HepG2 (cell line): Measurements from ENCODE around the gene ZNF138. TPM values are rescaled to one million over a fixed set of nuclear protein-coding genes. Genes with fewer than 3 reads are reported as not detected.

Experiments used
- ATAC-seq: fragments of 200-7000 bp; cut with Tn5 transposase; 3 replicates; pipeline ENCODE4 v1.9.1; 2020; ENCODE audit warnings: mild to moderate bottlenecking, moderate library complexity
- BruUV-seq: library from RNA; stranded (reverse); fragments of 400-500 nt; replicated peaks from 2 replicates; lab custom pipeline; 2021; lab: Mats Ljungman, UMichigan
- CTCF ChIA-PET: fragments of 300-600 bp; formaldehyde crosslinking; extraction: SDS; loops from one replicate; lab custom pipeline; 2021; ENCODE audit warnings: low total read pairs, inconsistent platforms, low intra/inter-chr PET ratio; lab: Yijun Ruan, JAX
- POLR2A ChIA-PET: fragments of 350-600 bp; sonication (Branson Sonifier 250); formaldehyde crosslinking; loops from one replicate; lab custom pipeline; 2020; ENCODE audit warnings: antibody characterized with exemption, inconsistent platforms; lab: Yijun Ruan, JAX
- DNase-seq: peaks from one replicate; pipeline ENCODE4 v3.0.0-alpha.2; 2015; ENCODE audit warnings: low spot score
- FAIRE-seq: peaks from 3 replicates; lab custom pipeline; 2011; peaks lifted over from hg19 to GRCh38; lab: Jason Lieb, UNC
- H2AFZ ChIP-seq: one replicate; pipeline ENCODE4 v1.6.1; 2011; ENCODE audit warnings: low read length, inconsistent platforms
- H3K27ac ChIP-seq: fragments of 300-600 bp; 3 replicates; pipeline ENCODE4 v1.8.0; 2011; ENCODE audit warnings: mixed run types, mild to moderate bottlenecking, mixed read lengths, low read length, inconsistent platforms; ENCODE audit not compliant: insufficient read depth; ENCODE audit errors: extremely low read length
- H3K27me3 ChIP-seq, 2 experiments: fragments of 200-600 bp in 1 of 2; 2 replicates in 1 of 2; 3 replicates in 1 of 2; pipeline versions ENCODE4 v1.6.0 to v1.8.0; 2011; ENCODE audit warnings: low read length in 2 of 2, mild to moderate bottlenecking in 2 of 2, moderate library complexity in 2 of 2, inconsistent platforms in 1 of 2; ENCODE audit not compliant: insufficient read depth in 2 of 2, control insufficient read depth in 1 of 2
- H3K36me3 ChIP-seq, 2 experiments: fragments of 200-600 bp in 1 of 2; replicated peaks in 1 of 2; 2 replicates in 1 of 2; 3 replicates in 1 of 2; pipeline versions ENCODE4 v1.5.1 to v1.8.0; 2011; ENCODE audit warnings: low read length in 2 of 2, inconsistent platforms in 1 of 2; ENCODE audit not compliant: insufficient read depth in 2 of 2, control insufficient read depth in 1 of 2
- H3K4me1 ChIP-seq: 2 replicates; pipeline ENCODE4 v1.5.1; 2012; ENCODE audit warnings: low read length, inconsistent platforms; ENCODE audit not compliant: insufficient read depth
- H3K4me2 ChIP-seq: 2 replicates; pipeline ENCODE4 v1.6.0; 2011; ENCODE audit warnings: low read depth, low read length, inconsistent platforms
- H3K4me3 ChIP-seq, 3 experiments: fragments of 200-600 bp in 1 of 3; sonication (generic), shearing (Covaris generic) in 1 of 3; replicated peaks in 1 of 3; 2 replicates each; pipeline ENCODE4 v1.5.1; 2011 to 2016; ENCODE audit warnings: low read length in 3 of 3, inconsistent platforms in 2 of 3, low read depth in 2 of 3, mild to moderate bottlenecking in 2 of 3, control low read depth in 1 of 3, mixed read lengths in 1 of 3; ENCODE audit not compliant: insufficient read depth in 1 of 3
- H3K79me2 ChIP-seq: one replicate; pipeline ENCODE4 v1.6.1; 2011; ENCODE audit warnings: low read length, inconsistent platforms; ENCODE audit not compliant: insufficient read depth
- H3K9ac ChIP-seq: 2 replicates; pipeline ENCODE4 v1.6.0; 2011; ENCODE audit warnings: mild to moderate bottlenecking, low read depth, low read length, inconsistent platforms; ENCODE audit not compliant: insufficient read depth
- H3K9me3 ChIP-seq: 2 replicates; pipeline ENCODE4 v1.5.1; 2012; ENCODE audit warnings: mild to moderate bottlenecking, low read length
- H4K20me1 ChIP-seq: 2 replicates; pipeline ENCODE4 v1.6.0; 2011; ENCODE audit warnings: inconsistent platforms, mild to moderate bottlenecking, low read length, moderate library complexity; ENCODE audit not compliant: insufficient read depth
- ATAD3A ChIP-seq: sonication (generic); formaldehyde crosslinking; IDR thresholded peaks from 2 replicates; pipeline ENCODE4 v1.4.0; 2020; ENCODE audit warnings: missing genetic modification reagents
- CSRNP1 ChIP-seq: sonication (generic); formaldehyde crosslinking; IDR thresholded peaks from 2 replicates; pipeline ENCODE4 v1.8.1; 2023; ENCODE audit warnings: mild to moderate bottlenecking, missing genetic modification reagents
- HNF4G ChIP-seq, 2 experiments: sonication (generic) in 1 of 2; formaldehyde crosslinking in 1 of 2; IDR thresholded peaks; 2 replicates each; pipeline versions ENCODE4 v1.4.0 to v1.6.1; 2011 to 2020; ENCODE audit warnings: borderline replicate concordance in 2 of 2, low read depth in 2 of 2, mild to moderate bottlenecking in 2 of 2, low read length in 1 of 2, missing genetic modification reagents in 1 of 2, moderate library complexity in 1 of 2
- KDM1A ChIP-seq: IDR thresholded peaks from 2 replicates; pipeline ENCODE4 v1.6.1; 2016; ENCODE audit warnings: missing compliant biosample characterization
- NCOA5 ChIP-seq: sonication (generic); formaldehyde crosslinking; IDR thresholded peaks from 2 replicates; pipeline ENCODE4 v1.4.0; 2020; ENCODE audit warnings: missing genetic modification reagents
- SRSF4 ChIP-seq: fragments of 200-400 bp; formaldehyde crosslinking; IDR thresholded peaks from one replicate; pipeline ENCODE4 v1.6.1; 2018; ENCODE audit warnings: mild to moderate bottlenecking, low read depth, low read length, moderate library complexity; ENCODE audit not compliant: poor library complexity, severe bottlenecking
- TRIM22 ChIP-seq: fragments of 450-650 bp; IDR thresholded peaks from 2 replicates; pipeline ENCODE4 v1.6.1; 2017
- ZBTB3 ChIP-seq: sonication (generic); formaldehyde crosslinking; IDR thresholded peaks from 2 replicates; pipeline ENCODE4 v1.4.0; 2020; ENCODE audit warnings: low read depth, mild to moderate bottlenecking, moderate library complexity, missing genetic modification reagents, borderline replicate concordance
- ZNF180 ChIP-seq: sonication (generic); formaldehyde crosslinking; IDR thresholded peaks from 2 replicates; pipeline ENCODE4 v1.4.0; 2020; ENCODE audit warnings: low read depth, missing genetic modification reagents, borderline replicate concordance
- ZNF264 ChIP-seq: sonication (generic); formaldehyde crosslinking; IDR thresholded peaks from 2 replicates; pipeline ENCODE4 v1.4.0; 2020; ENCODE audit warnings: missing genetic modification reagents
- ZNF362 ChIP-seq: sonication (generic); formaldehyde crosslinking; IDR thresholded peaks from 2 replicates; pipeline ENCODE4 v1.4.0; 2020; ENCODE audit warnings: missing genetic modification reagents, mild to moderate bottlenecking, borderline replicate concordance
- ZNF567 ChIP-seq: sonication (generic); formaldehyde crosslinking; IDR thresholded peaks from 2 replicates; pipeline ENCODE4 v1.8.1; 2023; ENCODE audit warnings: mild to moderate bottlenecking, missing genetic modification reagents, borderline replicate concordance
- WGBS: methylation state at CpG from one replicate; pipeline ENCODE4 v1.1.6; 2017; ENCODE audit warnings: low lambda C conversion rate; 5-methylcytosine and 5-hydroxymethylcytosine counted together
- in situ Hi-C: cut with HindIII; loops from 2 replicates; pipeline ENCODE4 v1.10.0; 2017; ENCODE audit warnings: low pct_unique_long_range_greater_than_20kb; ENCODE audit not compliant: extremely low pct_ligation_motif_present
- intact Hi-C: fragments of 100-400 bp; cut with micrococcal nuclease; formaldehyde crosslinking; loops from one replicate; pipeline ENCODE4 v1.10.0; 2022; ENCODE audit not compliant: unreplicated experiment
- polyA plus RNA-seq, 8 experiments: library from polyadenylated mRNA; depleted of rRNA in 3 of 8; stranded (reverse) in 7 of 8; unstranded in 1 of 8; fragments of >200 nt; fragmentation: Illumina TruSeq in 4 of 8; extraction: Trizol in 4 of 8; gene quantifications; 2 replicates each; pipeline versions ENCODE4 v1.2.1 to v1.2.3, GENCODE V29; 2011 to 2016; ENCODE audit warnings: low read depth in 4 of 8, missing spikeins in 1 of 8, mixed read lengths in 1 of 8; ENCODE audit not compliant: insufficient read depth in 1 of 8
- total RNA-seq, 5 experiments: library from RNA; depleted of rRNA; stranded (reverse); fragments of >200 nt; fragmentation: Illumina TruSeq; extraction: Trizol; gene quantifications; 2 replicates each; pipeline ENCODE4 v1.2.3, GENCODE V29; 2016; ENCODE audit warnings: low read depth in 1 of 5

Gene ZNF138
- total and polyA plus RNA-seq, 2 of the 13 experiments (the other 11 are each of a cell fraction or from before 2014, with no cell fraction given): 2.7 to 5.8 TPM

- no peak overlapping the region for H3K27ac ChIP-seq
- H3K79me2 ChIP-seq: no peaks in the 10 kb centered on the region
- H3K4me1 ChIP-seq: no peaks in the 10 kb centered on the region
- WGBS: 0% methylated on average over 3 of the region's 3 CpGs
- H3K4me3 ChIP-seq: no peak overlapping the region
- no peak overlapping the region for H3K9ac ChIP-seq
- H3K9me3 ChIP-seq: no peaks in the 10 kb centered on the region
- H3K36me3 ChIP-seq: no peaks in the 10 kb centered on the region
- ChIA-PET CTCF (no interaction called here), POLR2A (no interaction called here)
- BruUV-seq: no TSS peak
- H4K20me1 ChIP-seq: no peaks in the 10 kb centered on the region
- no peak for TF ChIP-seq ZNF567
- no peak for TF ChIP-seq HNF4G (IDR thresholded peaks at IDR 0.05; ENCODE audit: borderline replicate concordance, low read depth, low read length)
- no peak for TF ChIP-seq HNF4G (CRISPR knock-in tag; IDR thresholded peaks at IDR 0.05; ENCODE audit: borderline replicate concordance, low read depth)
- TF ChIP-seq SRSF4: no peak
- TF ChIP-seq KDM1A (CRISPR knock-in tag): no peak
- TF ChIP-seq CSRNP1 (CRISPR knock-in tag): no peak
- TF ChIP-seq ZNF362 (CRISPR knock-in tag): no peak
- TF ChIP-seq ATAD3A (CRISPR knock-in tag): no peak
- no peak for TF ChIP-seq NCOA5 (CRISPR knock-in tag)
- no peak for TF ChIP-seq ZNF264 (CRISPR knock-in tag)
- no peak for TF ChIP-seq ZNF180 (CRISPR knock-in tag)
- no peak for TF ChIP-seq TRIM22
- no peak for TF ChIP-seq ZBTB3 (CRISPR knock-in tag)
- no peak for FAIRE-seq
- ATAC-seq: no peak
- H3K27me3 ChIP-seq: peaks cover 0 to 6% of the 10 kb centered on the region in 2 experiments; a peak in 2 of 5 replicates
- in situ Hi-C loops (no loop called here), intact Hi-C loops (no loop called here)
- no peak overlapping the region for H2AFZ ChIP-seq
- DNase-seq: no peak
- H3K4me2 ChIP-seq: no peak overlapping the region
Observed at GRCh38 chr7:64758151-64758550, 36.1 kb upstream of the ZNF138 start.
